Pancreas (tissue), 10 donors: ENCODE data around the gene RNF214. TPM values are rescaled to one million over a fixed set of nuclear protein-coding genes. Genes with fewer than 3 reads are reported as not detected.
A peak's percentile ranks its signal among the peaks of the same experiment; 100 is the strongest.

ENCODE experiments used
- ATAC-seq, 4 donors: fragments of 200-7000 bp; cut with Tn5 transposase; one replicate each; pipeline versions ENCODE4 v1.8.0 to v1.9.1; 2020; ENCODE audit warnings: mild to moderate bottlenecking in 4 of 4, moderate library complexity in 4 of 4
- DNase-seq, 6 donors: peaks; one replicate each; pipeline ENCODE4 v3.0.0-alpha.2; 2020
- FAIRE-seq: peaks from 2 replicates; lab custom pipeline; 2012; peaks lifted over from hg19 to GRCh38; lab: Jason Lieb, UNC
- H3K27ac ChIP-seq, 4 donors: fragments of 200-600 bp; sonication (generic); 1 replicate in 3 of 4; 2 replicates in 1 of 4; pipeline versions ENCODE4 v1.5.0 to v1.8.0; 2020
- H3K27me3 ChIP-seq, 4 donors: fragments of 200-600 bp; one replicate each; pipeline ENCODE4 v1.8.0; 2021
- H3K36me3 ChIP-seq, 3 donors: fragments of 200-600 bp; sonication (generic) in 1 of 3; one replicate each; pipeline versions ENCODE4 v1.5.0 to v1.8.0; 2020 to 2021
- H3K4me1 ChIP-seq, 3 donors: fragments of 200-600 bp; one replicate each; pipeline ENCODE4 v1.8.0; 2021
- H3K4me3 ChIP-seq, 4 donors: fragments of 200-600 bp; sonication (generic) in 2 of 4; one replicate each; pipeline versions ENCODE4 v1.5.0 to v1.8.0; 2020 to 2021
- H3K9me3 ChIP-seq, 4 donors: fragments of 200-600 bp; one replicate each; pipeline ENCODE4 v1.8.0; 2021
- WGBS, 2 donors: extraction: QIAGEN DNeasy Blood & Tissue Kit; methylation state at CpG; one replicate each; pipeline ENCODE4 v1.1.7; 2013; 5-methylcytosine and 5-hydroxymethylcytosine counted together
- intact Hi-C, 3 donors: fragments of 100-400 bp; cut with DNase I; formaldehyde crosslinking; loops; one replicate each; pipeline versions ENCODE4 v1.11.1 to v1.14.2; 2022
- polyA plus RNA-seq, 2 donors: library from polyadenylated mRNA; stranded (reverse); fragments of 200-250 nt; gene quantifications; one replicate each; pipeline ENCODE4 v1.2.3, GENCODE V29; 2013
- total RNA-seq, 6 donors: library from RNA; stranded (reverse); fragmentation: NEBNext Ultra II Directional in 4 of 6; extraction: Animal tissue kit (Norgen Biotek cat#: 25700) in 4 of 6; gene quantifications; one replicate each; pipeline versions ENCODE4 v1.2.1 to v1.2.4, GENCODE V29; 2021 to 2023
- TF ChIP-seq, protein P1 (sequence below), 4 donors: fragments of 200-600 bp; sonication (generic) in 3 of 4; IDR thresholded peaks; one replicate each; pipeline versions ENCODE4 v1.5.0 to v1.8.0; 2021; ENCODE audit warnings: antibody characterized with exemption in 4 of 4
- donor health status: healthy with polysubstance abuse.
- donor health status: DM: no; HTN: no; CAD: no; lungs with moderate emphysema.
- donor health status: DM: no; HTN: no; CAD: no.
- donor health status: control.
- donor health status: control.
- donor health status: Bipolar disorder and iron deficiency.
- donor health status: DM: yes; HTN: yes; CAD: no.
- donor health status: DM: no; HTN: no; CAD: no.
- donor health status: DM: no; HTN: no; CAD: no.
- donor health status: DM: yes; HTN: yes; CAD: no.

Gene RNF214
- total and polyA plus RNA-seq, 8 donors, result 14.0 to 23.8 (median 19.0) TPM

- H3K27ac ChIP-seq, result no peak overlapping the region
- peaks cover 0 to 32% (median 6%) of the 10 kb centered on the region in 3 donors for H3K36me3 ChIP-seq
- peaks cover 4 to 15% (median 15%) of the 10 kb centered on the region in 3 donors for H3K4me1 ChIP-seq
- H3K4me3 ChIP-seq, result no peak overlapping the region
- FAIRE-seq (no peak), DNase-seq (no peak), ATAC-seq (no peak)
- 71 to 72% methylated on average over 19 of the region's 19 CpGs for WGBS, 2 donors
- intact Hi-C loops, result no loop called here
- TF ChIP-seq, protein P1, sequence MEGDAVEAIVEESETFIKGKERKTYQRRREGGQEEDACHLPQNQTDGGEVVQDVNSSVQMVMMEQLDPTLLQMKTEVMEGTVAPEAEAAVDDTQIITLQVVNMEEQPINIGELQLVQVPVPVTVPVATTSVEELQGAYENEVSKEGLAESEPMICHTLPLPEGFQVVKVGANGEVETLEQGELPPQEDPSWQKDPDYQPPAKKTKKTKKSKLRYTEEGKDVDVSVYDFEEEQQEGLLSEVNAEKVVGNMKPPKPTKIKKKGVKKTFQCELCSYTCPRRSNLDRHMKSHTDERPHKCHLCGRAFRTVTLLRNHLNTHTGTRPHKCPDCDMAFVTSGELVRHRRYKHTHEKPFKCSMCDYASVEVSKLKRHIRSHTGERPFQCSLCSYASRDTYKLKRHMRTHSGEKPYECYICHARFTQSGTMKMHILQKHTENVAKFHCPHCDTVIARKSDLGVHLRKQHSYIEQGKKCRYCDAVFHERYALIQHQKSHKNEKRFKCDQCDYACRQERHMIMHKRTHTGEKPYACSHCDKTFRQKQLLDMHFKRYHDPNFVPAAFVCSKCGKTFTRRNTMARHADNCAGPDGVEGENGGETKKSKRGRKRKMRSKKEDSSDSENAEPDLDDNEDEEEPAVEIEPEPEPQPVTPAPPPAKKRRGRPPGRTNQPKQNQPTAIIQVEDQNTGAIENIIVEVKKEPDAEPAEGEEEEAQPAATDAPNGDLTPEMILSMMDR (IDR thresholded peaks at IDR 0.05), result no peak
- H3K9me3 ChIP-seq, result no peaks in the 10 kb centered on the region
- H3K27me3 ChIP-seq, result no peaks in the 10 kb centered on the region
Observed at GRCh38 chr11:117195761-117196160, 36.7 kb upstream of the RNF214 start.

GRCh38 chr11:117197006-117197405 is 35.5 kb upstream of the RNF214 start:
- H3K36me3 ChIP-seq, result peaks cover 0 to 21% (median 5%) of the 10 kb centered on the region in 3 donors
- no peaks in the 10 kb centered on the region for H3K27me3 ChIP-seq
- H3K27ac ChIP-seq, result no peak overlapping the region
- FAIRE-seq (no peak), DNase-seq (no peak), ATAC-seq (no peak)
- no peak overlapping the region for H3K4me3 ChIP-seq
- no peaks in the 10 kb centered on the region for H3K9me3 ChIP-seq
- peaks cover 4 to 15% (median 15%) of the 10 kb centered on the region in 3 donors for H3K4me1 ChIP-seq
- WGBS, 2 donors, result 92% methylated on average over 7 of the region's 7 CpGs
- intact Hi-C loops, result no loop called here
- TF ChIP-seq, protein P1 (IDR thresholded peaks at IDR 0.05), result no peak

DNA sequence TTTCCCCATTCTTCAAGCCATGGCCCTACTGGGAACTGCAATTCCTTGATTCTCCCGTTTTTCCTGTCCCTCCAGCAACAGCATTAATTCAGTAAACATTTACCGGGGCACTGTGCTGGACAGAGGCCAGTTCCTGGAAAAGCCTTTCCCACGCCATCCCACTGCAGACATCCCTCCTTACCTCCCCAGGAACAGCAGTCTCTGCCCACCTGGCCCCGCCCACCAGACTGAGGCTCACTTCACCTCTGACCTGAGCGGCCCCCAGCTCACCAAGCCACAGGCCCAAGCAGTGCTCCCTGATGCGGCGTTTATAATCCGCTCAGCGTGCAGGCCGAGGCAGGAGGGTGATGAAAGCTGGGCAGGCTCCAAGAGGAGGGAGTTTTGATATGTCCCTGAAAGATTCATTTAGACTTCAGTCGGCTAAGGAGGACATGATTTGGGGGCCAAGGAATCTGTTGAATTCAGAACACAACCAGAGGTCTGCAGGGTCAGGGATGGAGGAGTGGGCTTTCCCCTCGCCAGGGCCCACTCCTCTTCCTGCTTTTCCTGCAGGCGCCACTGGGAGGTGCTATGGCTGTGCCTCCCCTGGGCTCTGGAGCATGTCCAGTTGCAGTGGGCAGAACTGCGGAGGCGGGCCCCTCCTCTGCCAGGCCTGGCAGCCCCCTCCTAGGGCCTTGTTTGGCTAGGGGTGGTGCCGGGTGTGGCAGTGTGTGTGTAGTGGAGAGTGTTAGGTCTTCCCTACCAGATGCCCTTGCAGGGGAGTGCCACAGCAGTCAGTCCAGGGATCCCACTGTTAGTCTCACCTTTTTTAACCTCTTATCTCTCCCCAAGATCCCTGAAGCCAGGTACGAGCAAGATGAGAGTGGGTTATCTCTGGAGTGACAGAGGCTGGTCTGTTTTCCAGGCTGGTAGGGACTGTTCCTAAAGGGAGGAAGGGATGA is 34.7 kb upstream of the RNF214 start:
- Histone ChIP-seq H3K4me1 (peaks cover 4 to 15% (median 15%) of the 10 kb centered on the region in 3 donors), H3K36me3 (peaks cover 0 to 13% (median 5%) of the 10 kb centered on the region in 3 donors), H3K27me3 (no peaks in the 10 kb centered on the region), H3K9me3 (no peaks in the 10 kb centered on the region), H3K4me3 (no peak overlapping the region), H3K27ac (no peak overlapping the region)
- FAIRE-seq, result no peak
- DNase-seq, result peak in 2 of 6 donors; percentile 20 to 61
- 39 to 46% methylated on average over 17 of the region's 17 CpGs for WGBS, 2 donors
- TF ChIP-seq, protein P1 (IDR thresholded peaks at IDR 0.05), result no peak
- intact Hi-C loops, result no loop called here
- peak in 2 of 4 donors; percentile 10 to 15 for ATAC-seq

DNA sequence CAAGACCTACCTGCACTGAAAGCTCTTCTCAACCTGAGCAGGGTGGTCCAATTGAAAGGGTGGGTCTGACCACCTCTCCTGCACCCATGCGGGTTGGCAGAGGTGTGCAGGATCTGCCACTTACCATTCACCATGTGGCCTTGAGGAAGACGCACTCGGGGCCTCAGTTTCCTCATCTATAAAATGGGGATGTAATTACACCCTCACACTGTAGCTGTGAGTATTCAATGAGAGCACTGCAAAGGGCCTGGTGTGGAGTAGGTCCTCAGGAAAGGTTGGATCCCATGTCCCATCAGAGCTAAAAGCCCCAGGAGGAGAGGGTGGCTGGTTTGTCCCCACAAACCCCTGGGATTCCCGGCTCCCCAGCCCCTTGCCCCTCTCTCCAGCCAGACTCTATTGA is 33.9 kb upstream of the RNF214 start:
- no peak overlapping the region for H3K27ac ChIP-seq
- DNase-seq (no peak), ATAC-seq (no peak)

More for the DNA sequence above, 33.9 kb upstream of the RNF214 start:
- Histone ChIP-seq H3K27me3 (no peaks in the 10 kb centered on the region), H3K9me3 (no peaks in the 10 kb centered on the region), H3K4me3 (no peak overlapping the region), H3K4me1 (peaks cover 4 to 15% (median 14%) of the 10 kb centered on the region in 3 donors), H3K36me3 (peaks cover 0 to 7% (median 0%) of the 10 kb centered on the region in 3 donors)
- TF ChIP-seq, protein P1 (IDR thresholded peaks at IDR 0.05), result no peak
- intact Hi-C loops, result no loop called here
- FAIRE-seq, result no peak
- 71 to 74% methylated on average over 4 of the region's 4 CpGs for WGBS, 2 donors
